Measurements from ENCODE around the gene CEP192. TPM values are rescaled to one million over a fixed set of nuclear protein-coding genes. Genes with fewer than 3 reads are reported as not detected.

CEP192 gene
- total and polyA plus RNA-seq, 10 of the 15 experiments (the other 5 are each of a cell fraction or from before 2014, with no cell fraction given), result 15.4 to 58.2 (median 29.6) TPM

GRCh38 chr18:12963069-12963468 lies 28.1 kb upstream of the CEP192 start:
- H3K4me2 ChIP-seq (ENCODE audit: control insufficient read depth, insufficient read depth), result no peak overlapping the region
- no peak overlapping the region for H3K4me3 ChIP-seq
- ChIA-PET POLR2A (interaction anchor here (0.6 kb wide), 1 partner anchor 82 kb away, joined by 4 read pairs; no protein-coding TSS in a partner anchor), RAD21 (ENCODE audit: unreplicated experiment) (no interaction called here), SMC1A (ENCODE audit: uncharacterized antibody, unreplicated experiment) (interaction anchor here (1.1 to 1.3 kb wide), 3 partner anchors 8 to 22 kb away, joined by 3 to 4 read pairs (median 3); no protein-coding TSS in a partner anchor), CTCF (interaction anchor here (0.6 to 1.1 kb wide), 2 partner anchors 196 to 572 kb away, joined by 3 to 4 read pairs; no protein-coding TSS in a partner anchor)
- H3K79me2 ChIP-seq (ENCODE audit: control insufficient read depth, insufficient read depth, low read length), result no peaks in the 10 kb centered on the region; the same call in 1 of the 2 replicates
- no TSS peak for BruUV-seq (replicated peaks)
- no peaks in the 10 kb centered on the region for H3K9me3 ChIP-seq (replicated peaks; ENCODE audit: control insufficient read depth, insufficient read depth, low read length)
- FAIRE-seq, result peak; percentile 41
- DNase-seq (ENCODE audit: low read depth, low spot score), result no peak
- peaks cover 0 to 11% of the 10 kb centered on the region in 2 experiments for H3K36me3 ChIP-seq (ENCODE audit: control insufficient read depth in 2 of 2, insufficient read depth in 2 of 2, low read length in 1 of 2)
- WGBS (ENCODE audit: insufficient coverage, insufficient replicate concordance, low lambda C conversion rate, missing lambda C conversion rate), result 96% methylated on average over 1 of the region's 1 CpG
- ATAC-seq, result no peak
- no peaks in the 10 kb centered on the region for H3K4me1 ChIP-seq (ENCODE audit: control insufficient read depth, insufficient read depth, low read length)
- intact Hi-C loops (cut with micrococcal nuclease; ENCODE audit: unreplicated experiment) (no loop called here), in situ Hi-C loops (cut with MboI) (no loop called here)
- no peak overlapping the region for H3K9ac ChIP-seq (ENCODE audit: control insufficient read depth, insufficient read depth, low read length)
- H2AFZ ChIP-seq (ENCODE audit: control insufficient read depth, low read depth, low read length), result no peak overlapping the region
- no peaks in the 10 kb centered on the region for H4K20me1 ChIP-seq (ENCODE audit: control insufficient read depth, insufficient read depth)
- no peak for TF ChIP-seq ZBTB4 (CRISPR knock-in tag; IDR thresholded peaks at IDR 0.05)
- H3K27ac ChIP-seq (ENCODE audit: control insufficient read depth, insufficient read depth), result no peak overlapping the region
- H3K27me3 ChIP-seq (replicated peaks in 1 of 2; ENCODE audit: control insufficient read depth in 2 of 2, insufficient read depth in 2 of 2, low read length in 1 of 2), result no peaks in the 10 kb centered on the region

DNA sequence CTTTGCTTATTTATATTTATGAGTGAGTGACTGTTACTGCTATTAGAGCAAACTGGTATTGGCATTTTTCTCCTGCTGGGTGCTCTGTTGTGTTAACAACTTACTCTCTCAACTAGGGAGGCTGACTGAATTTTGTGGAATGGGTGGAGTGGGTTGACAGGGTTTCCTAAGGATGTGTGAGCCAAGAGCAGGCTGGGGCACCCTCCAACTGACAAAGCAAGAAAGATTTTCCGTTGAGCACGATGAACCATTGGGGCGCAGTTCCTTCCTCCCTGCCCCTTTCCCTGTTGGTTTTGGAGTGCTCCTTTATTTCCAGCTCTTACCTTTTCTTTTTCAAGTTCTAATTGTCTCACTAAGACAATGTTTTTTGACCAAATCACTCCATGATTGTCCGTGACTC lies 23.0 kb upstream of the CEP192 start:
- Histone ChIP-seq H3K9me3 (replicated peaks; ENCODE audit: control insufficient read depth, insufficient read depth, low read length) (no peaks in the 10 kb centered on the region), H3K27me3 (replicated peaks in 1 of 2; ENCODE audit: control insufficient read depth in 2 of 2, insufficient read depth in 2 of 2, low read length in 1 of 2) (no peaks in the 10 kb centered on the region), H3K4me2 (ENCODE audit: control insufficient read depth, insufficient read depth) (no peak overlapping the region), H3K9ac (ENCODE audit: control insufficient read depth, insufficient read depth, low read length) (no peak overlapping the region), H4K20me1 (ENCODE audit: control insufficient read depth, insufficient read depth) (no peaks in the 10 kb centered on the region), H3K27ac (ENCODE audit: control insufficient read depth, insufficient read depth) (no peak overlapping the region), H2AFZ (ENCODE audit: control insufficient read depth, low read depth, low read length) (no peak overlapping the region), H3K4me3 (no peak overlapping the region), H3K36me3 (ENCODE audit: control insufficient read depth in 2 of 2, insufficient read depth in 2 of 2, low read length in 1 of 2) (peaks cover 5 to 9% of the 10 kb centered on the region in 2 experiments; a peak in 3 of 4 replicates), H3K4me1 (ENCODE audit: control insufficient read depth, insufficient read depth, low read length) (no peaks in the 10 kb centered on the region), H3K79me2 (ENCODE audit: control insufficient read depth, insufficient read depth, low read length) (no peaks in the 10 kb centered on the region)
- intact Hi-C loops (cut with micrococcal nuclease; ENCODE audit: unreplicated experiment), result no loop called here
- ChIA-PET SMC1A (ENCODE audit: uncharacterized antibody, unreplicated experiment) (no interaction called here), CTCF (no interaction called here), POLR2A (no interaction called here), RAD21 (ENCODE audit: unreplicated experiment) (no interaction called here)
- 100% methylated on average over 4 of the region's 4 CpGs for WGBS (ENCODE audit: insufficient coverage, insufficient replicate concordance, low lambda C conversion rate, missing lambda C conversion rate)
- no TSS peak for BruUV-seq (replicated peaks)
- DNase-seq (ENCODE audit: low read depth, low spot score), result no peak
- ATAC-seq, result no peak
- FAIRE-seq, result no peak
- TF ChIP-seq, protein P1, sequence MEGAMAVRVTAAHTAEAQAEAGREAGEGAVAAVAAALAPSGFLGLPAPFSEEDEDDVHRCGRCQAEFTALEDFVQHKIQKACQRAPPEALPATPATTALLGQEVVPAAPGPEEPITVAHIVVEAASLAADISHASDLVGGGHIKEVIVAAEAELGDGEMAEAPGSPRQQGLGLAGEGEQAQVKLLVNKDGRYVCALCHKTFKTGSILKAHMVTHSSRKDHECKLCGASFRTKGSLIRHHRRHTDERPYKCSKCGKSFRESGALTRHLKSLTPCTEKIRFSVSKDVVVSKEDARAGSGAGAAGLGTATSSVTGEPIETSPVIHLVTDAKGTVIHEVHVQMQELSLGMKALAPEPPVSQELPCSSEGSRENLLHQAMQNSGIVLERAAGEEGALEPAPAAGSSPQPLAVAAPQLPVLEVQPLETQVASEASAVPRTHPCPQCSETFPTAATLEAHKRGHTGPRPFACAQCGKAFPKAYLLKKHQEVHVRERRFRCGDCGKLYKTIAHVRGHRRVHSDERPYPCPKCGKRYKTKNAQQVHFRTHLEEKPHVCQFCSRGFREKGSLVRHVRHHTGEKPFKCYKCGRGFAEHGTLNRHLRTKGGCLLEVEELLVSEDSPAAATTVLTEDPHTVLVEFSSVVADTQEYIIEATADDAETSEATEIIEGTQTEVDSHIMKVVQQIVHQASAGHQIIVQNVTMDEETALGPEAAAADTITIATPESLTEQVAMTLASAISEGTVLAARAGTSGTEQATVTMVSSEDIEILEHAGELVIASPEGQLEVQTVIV (IDR thresholded peaks at IDR 0.05; ENCODE audit: borderline replicate concordance, partially characterized antibody), result no peak
- TF ChIP-seq CEBPZ (IDR thresholded peaks at IDR 0.05; ENCODE audit: low read depth, low read length) (no peak), POLR2A (IDR thresholded peaks at IDR 0.05; ENCODE audit: low read depth, low read length) (no peak)
- in situ Hi-C loops (cut with MboI), result no loop called here
